HFF-Myc (cell line): ENCODE results near the gene ZNF22.

ENCODE experiments used
- DNase-seq: peaks from one replicate; pipeline ENCODE4 v3.0.0-alpha.2; 2011; ENCODE audit warnings: low read depth; ENCODE audit errors: extremely low read depth
- H3K4me3 ChIP-seq: replicated peaks from 2 replicates; pipeline ENCODE4 v1.5.1; 2011; ENCODE audit warnings: low read depth, mild to moderate bottlenecking, control low read depth, low read length
- TF ChIP-seq, protein P1 (sequence below): IDR thresholded peaks from 2 replicates; pipeline ENCODE4 v1.5.1; 2012; ENCODE audit warnings: mild to moderate bottlenecking, low read depth, low read length, control low read depth; ENCODE audit errors: missing control alignments

The ZNF22 gene

DNA sequence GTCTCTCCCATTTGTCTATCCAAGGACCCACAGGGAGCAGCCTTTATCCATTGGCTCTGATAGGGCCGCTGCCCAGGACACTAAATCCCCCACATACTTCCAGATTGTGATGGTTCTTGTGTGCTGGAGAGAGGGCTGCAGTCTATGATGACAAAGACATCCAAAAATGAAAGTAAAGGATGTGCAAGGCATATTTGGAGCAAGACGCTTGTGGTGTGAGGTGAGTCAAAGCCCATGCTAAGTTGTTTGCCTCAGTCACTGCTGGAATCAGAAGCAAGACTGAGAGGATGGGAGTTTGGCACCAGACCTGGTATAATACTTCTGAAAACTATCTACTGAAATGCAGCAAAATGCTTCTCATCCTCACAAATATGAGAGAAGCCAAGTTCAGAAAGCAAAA, 22.7 kb downstream of the ZNF22 start:
- TF ChIP-seq, protein P1, sequence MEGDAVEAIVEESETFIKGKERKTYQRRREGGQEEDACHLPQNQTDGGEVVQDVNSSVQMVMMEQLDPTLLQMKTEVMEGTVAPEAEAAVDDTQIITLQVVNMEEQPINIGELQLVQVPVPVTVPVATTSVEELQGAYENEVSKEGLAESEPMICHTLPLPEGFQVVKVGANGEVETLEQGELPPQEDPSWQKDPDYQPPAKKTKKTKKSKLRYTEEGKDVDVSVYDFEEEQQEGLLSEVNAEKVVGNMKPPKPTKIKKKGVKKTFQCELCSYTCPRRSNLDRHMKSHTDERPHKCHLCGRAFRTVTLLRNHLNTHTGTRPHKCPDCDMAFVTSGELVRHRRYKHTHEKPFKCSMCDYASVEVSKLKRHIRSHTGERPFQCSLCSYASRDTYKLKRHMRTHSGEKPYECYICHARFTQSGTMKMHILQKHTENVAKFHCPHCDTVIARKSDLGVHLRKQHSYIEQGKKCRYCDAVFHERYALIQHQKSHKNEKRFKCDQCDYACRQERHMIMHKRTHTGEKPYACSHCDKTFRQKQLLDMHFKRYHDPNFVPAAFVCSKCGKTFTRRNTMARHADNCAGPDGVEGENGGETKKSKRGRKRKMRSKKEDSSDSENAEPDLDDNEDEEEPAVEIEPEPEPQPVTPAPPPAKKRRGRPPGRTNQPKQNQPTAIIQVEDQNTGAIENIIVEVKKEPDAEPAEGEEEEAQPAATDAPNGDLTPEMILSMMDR, result no peak
- DNase-seq, result no peak

DNA sequence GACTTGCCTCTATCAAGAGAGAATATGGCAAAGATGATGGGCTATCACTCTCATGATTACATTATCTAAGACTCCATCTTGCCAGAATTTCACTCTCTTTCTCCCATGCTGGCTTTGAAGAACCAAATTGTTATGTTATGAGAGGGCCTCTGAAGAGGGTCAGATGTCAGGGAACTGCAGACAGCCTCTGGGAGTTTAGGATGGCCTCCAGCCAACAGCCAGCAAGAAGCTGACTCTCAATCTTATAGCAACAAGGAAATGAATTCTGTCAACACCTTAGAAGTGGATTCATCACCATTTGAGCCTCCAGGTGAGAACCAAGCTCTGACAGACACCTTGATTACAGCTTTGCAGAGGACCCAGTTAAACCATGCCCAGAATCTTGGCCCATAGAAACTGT, 33.6 kb downstream of the ZNF22 start:
- TF ChIP-seq, protein P1, result no peak
- H3K4me3 ChIP-seq, result no peak overlapping the region
- no peak for DNase-seq

More for the DNA sequence above, 22.7 kb downstream of the ZNF22 start:
- no peak overlapping the region for H3K4me3 ChIP-seq

DNA sequence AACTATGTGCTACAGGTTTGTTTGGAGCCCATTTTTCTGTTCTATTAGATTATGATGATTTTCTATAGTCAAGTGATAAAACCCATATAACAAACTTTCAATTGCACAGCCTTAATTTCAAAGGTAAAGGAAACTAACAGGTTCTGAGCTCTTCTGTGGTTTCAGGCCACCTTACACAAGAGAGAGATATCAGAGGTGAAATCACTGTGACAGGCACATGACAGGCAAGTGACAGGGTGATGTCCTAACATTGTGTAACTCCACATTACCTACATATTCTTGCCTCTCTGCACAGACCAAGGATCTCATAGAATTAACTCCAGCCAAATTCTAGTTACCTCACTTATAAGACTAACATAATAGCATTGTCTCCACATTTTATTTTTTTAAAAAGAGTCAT, 35.0 kb downstream of the ZNF22 start:
- TF ChIP-seq, protein P1, result no peak
- H3K4me3 ChIP-seq, result no peak overlapping the region
- DNase-seq, result no peak

DNA sequence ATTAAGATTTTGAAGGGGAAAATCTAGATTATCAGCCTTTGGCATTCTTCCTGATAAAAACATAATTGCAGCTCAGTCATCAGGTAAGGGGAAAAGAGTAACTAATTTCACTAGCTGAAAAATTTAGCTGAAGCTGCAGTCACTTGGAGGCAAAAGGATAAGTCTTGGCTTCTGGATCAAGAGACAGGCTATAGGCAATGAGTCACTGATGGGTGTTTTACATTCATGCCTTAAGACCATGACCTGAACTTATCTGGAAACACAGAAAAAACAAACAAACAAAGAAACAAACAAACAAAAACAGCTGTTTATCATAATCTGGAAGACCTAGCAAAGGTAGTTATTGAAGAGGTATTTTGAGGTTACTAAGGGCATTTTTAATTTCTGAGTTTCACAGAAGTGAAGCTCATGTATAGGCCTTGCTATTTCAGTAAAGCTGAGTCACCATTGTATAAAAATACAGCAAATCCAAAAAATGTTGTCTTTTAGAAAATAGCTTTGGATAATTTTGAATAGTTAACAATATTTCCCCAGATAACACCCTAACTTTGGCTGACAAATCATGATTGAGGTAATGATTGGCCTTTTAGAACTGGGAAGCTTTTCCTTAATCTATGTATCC, 40.3 kb downstream of the ZNF22 start:
- TF ChIP-seq, protein P1, result no peak
- H3K4me3 ChIP-seq, result no peak overlapping the region
- no peak for DNase-seq

DNA sequence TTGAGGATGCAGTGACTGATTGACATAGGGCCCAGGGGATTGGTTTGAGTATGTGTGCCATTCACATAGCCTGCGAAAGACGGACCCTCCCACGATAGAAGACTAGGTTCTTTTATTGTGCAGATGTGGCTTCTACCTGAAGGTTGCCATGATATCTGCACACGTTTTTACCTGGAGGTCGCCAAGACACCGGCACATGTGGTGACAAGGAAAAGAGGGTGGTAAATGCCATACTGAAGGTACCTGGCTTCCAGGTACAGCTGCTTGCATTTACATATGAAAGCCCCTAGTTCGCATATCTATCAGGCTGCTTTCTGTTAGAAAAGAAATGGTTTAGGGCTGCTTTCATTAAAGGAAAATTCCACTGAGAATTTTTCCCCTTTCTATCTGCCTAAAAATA, 43.6 kb downstream of the ZNF22 start:
- H3K4me3 ChIP-seq, result no peak overlapping the region
- DNase-seq, result no peak
- TF ChIP-seq, protein P1, result no peak

DNA sequence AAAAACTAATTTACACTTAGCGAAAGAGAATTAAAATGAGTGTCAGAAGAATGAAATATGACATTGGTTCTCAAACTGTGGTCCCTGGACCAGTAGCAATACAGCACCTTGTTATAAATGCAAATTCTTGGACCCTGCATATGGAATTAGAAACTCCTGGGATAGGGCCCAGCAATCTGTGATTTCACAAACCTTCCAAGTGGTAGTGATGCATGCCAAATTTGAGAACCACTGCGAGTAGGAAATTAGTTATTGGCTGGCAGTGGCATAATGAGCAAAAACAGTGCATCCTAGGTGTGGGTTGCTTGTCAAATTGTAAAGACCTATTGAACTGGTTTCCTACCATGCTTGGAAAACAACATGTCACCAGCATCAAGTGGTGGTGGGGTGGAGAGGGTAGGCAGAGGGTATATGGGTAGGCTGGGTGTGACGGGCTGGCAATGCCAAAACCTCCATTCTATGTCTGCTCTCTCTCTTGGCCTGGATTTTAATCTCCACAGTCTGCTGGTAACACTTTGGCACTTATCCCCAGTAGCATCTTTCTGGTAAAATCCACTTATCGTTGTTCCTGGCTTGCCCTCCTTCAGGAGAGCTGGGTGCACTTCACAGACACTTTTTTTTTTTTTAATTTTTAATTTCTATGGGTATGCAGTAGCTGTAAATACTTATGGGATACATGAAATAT, 50.0 kb downstream of the ZNF22 start:
- no peak for DNase-seq
- H3K4me3 ChIP-seq, result no peak overlapping the region
- TF ChIP-seq, protein P1, result no peak
